Glutamatergic neuron (in vitro differentiated cells): ENCODE data around the gene CHN2. TPM values are rescaled to one million over a fixed set of nuclear protein-coding genes. Genes with fewer than 3 reads are reported as not detected.

ENCODE experiments used
- DNase-seq: peaks from one replicate; pipeline ENCODE4 v3.0.0; 2022
- H3K27ac Mint-ChIP-seq: one replicate; pipeline ENCODE4 v1.8.0; 2020; ENCODE audit warnings: mild to moderate bottlenecking, mixed read lengths, inconsistent platforms; ENCODE audit not compliant: unreplicated experiment
- H3K27me3 Mint-ChIP-seq: one replicate; pipeline ENCODE4 v1.8.0; 2020; ENCODE audit warnings: mild to moderate bottlenecking, moderate library complexity, mixed read lengths, inconsistent platforms; ENCODE audit not compliant: unreplicated experiment
- H3K36me3 Mint-ChIP-seq: one replicate; pipeline ENCODE4 v1.8.0; 2020; ENCODE audit warnings: mild to moderate bottlenecking, mixed read lengths, inconsistent platforms; ENCODE audit not compliant: unreplicated experiment
- H3K4me1 Mint-ChIP-seq: one replicate; pipeline ENCODE4 v1.8.0; 2020; ENCODE audit warnings: mild to moderate bottlenecking, low read depth, mixed read lengths, inconsistent platforms; ENCODE audit not compliant: unreplicated experiment
- H3K4me3 Mint-ChIP-seq: one replicate; pipeline ENCODE4 v1.8.0; 2020; ENCODE audit warnings: mild to moderate bottlenecking, mixed read lengths, inconsistent platforms; ENCODE audit not compliant: unreplicated experiment
- H3K9me3 Mint-ChIP-seq: one replicate; pipeline ENCODE4 v1.8.0; 2020; ENCODE audit warnings: mild to moderate bottlenecking, moderate library complexity, mixed read lengths, inconsistent platforms; ENCODE audit not compliant: unreplicated experiment
- long read RNA-seq: library from polyadenylated mRNA; unstranded; transcript quantifications from one replicate; pipeline ENCODE4 v2.0.0, GENCODE V29; 2020; ENCODE audit not compliant: unreplicated experiment
- total RNA-seq: library from RNA; stranded (reverse); fragmentation: NEBNext Ultra II Directional; extraction: Animal tissue kit (Norgen Biotek cat#: 25700); gene quantifications from one replicate; pipeline ENCODE4 v1.2.1, GENCODE V29; 2021; ENCODE audit not compliant: unreplicated experiment
- TF ChIP-seq, protein P1 (sequence below): fragments of 200-600 bp; sonication (generic); IDR thresholded peaks from one replicate; pipeline ENCODE4 v1.5.0; 2021; ENCODE audit not compliant: partially characterized antibody, unreplicated experiment

Gene CHN2
- 63.2 TPM for total RNA-seq
- long read RNA-seq, transcript CHN2-201 (13 exons, 3,530 nt), result major isoform, 10 of 31 reads
- long read RNA-seq, transcript CHN2-208 (7 exons, 2,991 nt), result minor isoform, 6 of 31 reads
- long read RNA-seq, partial matches to known transcripts, result 5 of 31 reads
- long read RNA-seq, other reads (novel, unspliced or antisense), result 8 of 31 reads

DNA sequence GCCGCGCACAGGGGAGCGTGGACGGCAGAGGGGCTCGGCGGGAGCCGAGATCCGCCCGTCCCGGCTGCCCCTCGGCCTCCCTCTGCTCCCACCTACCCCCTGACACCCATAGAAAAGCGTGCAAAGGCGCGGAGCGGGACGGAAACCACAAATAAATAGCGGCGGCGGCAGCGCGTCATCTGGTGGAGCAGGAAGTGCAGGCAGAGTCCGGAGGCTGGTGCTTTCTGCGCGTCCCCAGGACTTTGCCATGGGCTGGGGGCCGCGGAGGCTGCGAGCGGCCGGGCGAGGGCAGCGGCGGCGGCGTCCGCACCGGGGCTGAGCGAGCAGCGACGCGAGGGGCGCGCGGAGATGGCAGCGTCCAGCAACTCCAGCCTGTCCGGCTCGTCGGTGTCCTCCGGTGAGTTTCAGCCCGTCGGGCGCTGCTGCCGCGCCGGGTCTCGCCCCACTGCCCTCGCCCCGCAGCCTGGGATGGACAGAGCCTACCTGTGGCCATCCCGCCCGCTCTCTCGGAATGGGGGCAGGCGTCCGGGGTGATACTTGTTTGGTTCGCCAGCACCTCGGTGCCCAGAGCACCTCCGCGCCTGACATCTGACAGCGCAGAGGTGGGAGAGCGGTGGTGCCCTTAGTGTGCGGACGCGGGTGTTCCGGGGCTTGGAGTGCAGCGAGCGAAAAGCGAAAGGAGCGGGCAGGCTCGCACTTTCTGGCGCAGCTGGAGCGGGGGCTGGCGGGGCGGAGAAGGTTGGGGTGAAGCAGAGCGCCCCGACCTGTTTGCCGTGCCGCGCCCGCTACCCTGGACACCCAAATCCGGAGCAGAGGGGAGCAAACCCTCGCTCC is at the start of gene CHN2:
TSS of gene CHN2 (plus strand) at position 182 of the 834 bp plus-strand sequence.
- DNase-seq, result peak; percentile 78
- peaks cover 18% of the 10 kb centered on the region for H3K27me3 Mint-ChIP-seq
- peaks cover 15% of the 10 kb centered on the region for H3K9me3 Mint-ChIP-seq
- H3K4me3 Mint-ChIP-seq, result peak within 1 kb of the TSS; percentile 98
- no peaks in the 10 kb centered on the region for H3K36me3 Mint-ChIP-seq
- H3K27ac Mint-ChIP-seq, result peak within 1 kb of the TSS; percentile 98
- TF ChIP-seq, protein P1, sequence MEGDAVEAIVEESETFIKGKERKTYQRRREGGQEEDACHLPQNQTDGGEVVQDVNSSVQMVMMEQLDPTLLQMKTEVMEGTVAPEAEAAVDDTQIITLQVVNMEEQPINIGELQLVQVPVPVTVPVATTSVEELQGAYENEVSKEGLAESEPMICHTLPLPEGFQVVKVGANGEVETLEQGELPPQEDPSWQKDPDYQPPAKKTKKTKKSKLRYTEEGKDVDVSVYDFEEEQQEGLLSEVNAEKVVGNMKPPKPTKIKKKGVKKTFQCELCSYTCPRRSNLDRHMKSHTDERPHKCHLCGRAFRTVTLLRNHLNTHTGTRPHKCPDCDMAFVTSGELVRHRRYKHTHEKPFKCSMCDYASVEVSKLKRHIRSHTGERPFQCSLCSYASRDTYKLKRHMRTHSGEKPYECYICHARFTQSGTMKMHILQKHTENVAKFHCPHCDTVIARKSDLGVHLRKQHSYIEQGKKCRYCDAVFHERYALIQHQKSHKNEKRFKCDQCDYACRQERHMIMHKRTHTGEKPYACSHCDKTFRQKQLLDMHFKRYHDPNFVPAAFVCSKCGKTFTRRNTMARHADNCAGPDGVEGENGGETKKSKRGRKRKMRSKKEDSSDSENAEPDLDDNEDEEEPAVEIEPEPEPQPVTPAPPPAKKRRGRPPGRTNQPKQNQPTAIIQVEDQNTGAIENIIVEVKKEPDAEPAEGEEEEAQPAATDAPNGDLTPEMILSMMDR, result no peak
- H3K4me1 Mint-ChIP-seq, result peaks cover 47% of the 10 kb centered on the region

GRCh38 chr7:29145553-29146056 is 49.0 kb upstream of the CHN2 start:
- Mint-ChIP-seq H3K4me1 (peaks cover 2% of the 10 kb centered on the region), H3K27ac (no peak overlapping the region), H3K36me3 (no peaks in the 10 kb centered on the region), H3K4me3 (peak overlapping the region; percentile 97), H3K27me3 (no peaks in the 10 kb centered on the region), H3K9me3 (no peaks in the 10 kb centered on the region)
- TF ChIP-seq, protein P1, result no peak
- DNase-seq, result no peak

DNA sequence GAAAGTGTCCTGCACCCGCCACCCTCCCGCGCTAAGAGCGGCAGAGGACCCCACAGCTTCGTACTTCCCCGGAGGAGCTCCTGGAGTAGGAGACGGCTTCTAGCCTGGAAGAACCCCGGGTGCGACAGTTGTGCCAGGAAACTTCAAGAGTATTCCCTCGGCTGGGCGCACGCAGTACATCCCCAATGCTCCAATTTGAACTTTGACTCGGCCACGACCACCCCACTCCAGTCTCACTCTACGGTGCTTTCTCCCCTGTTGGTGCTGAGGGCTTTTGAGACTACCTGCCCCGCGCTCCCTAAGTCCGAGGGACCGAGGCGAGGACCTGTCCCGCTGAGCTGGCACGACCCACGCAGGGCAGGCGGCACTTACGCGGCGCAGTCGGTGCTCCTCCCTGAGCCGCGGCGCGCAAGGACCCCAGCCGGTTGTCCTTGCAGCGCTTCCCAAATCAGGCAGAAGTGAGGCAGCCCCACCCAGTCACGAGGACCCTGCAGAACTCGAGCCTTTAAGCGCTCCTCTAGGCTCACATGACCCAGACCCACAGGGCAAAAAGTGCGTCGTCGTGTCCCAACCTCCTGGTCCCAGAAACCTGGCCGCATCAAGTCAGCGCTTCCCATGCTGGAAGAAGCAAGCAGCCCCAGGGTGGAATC is 48.4 kb upstream of the CHN2 start, which contains the start of gene CPVL:
TSS of gene CPVL (minus strand) at position 481 of the 650 bp plus-strand sequence. CDS start 25,476 bp downstream, outside the sequence.
- no peaks in the 10 kb centered on the region for H3K9me3 Mint-ChIP-seq
- H3K4me3 Mint-ChIP-seq, result peak within 1 kb of the TSS; percentile 97
- DNase-seq, result peak; percentile 69
- no peaks in the 10 kb centered on the region for H3K36me3 Mint-ChIP-seq
- TF ChIP-seq, protein P1, result no peak
- no peak within 1 kb of the TSS for H3K27ac Mint-ChIP-seq
- peaks cover 2% of the 10 kb centered on the region for H3K4me1 Mint-ChIP-seq
- H3K27me3 Mint-ChIP-seq, result no peaks in the 10 kb centered on the region

DNA sequence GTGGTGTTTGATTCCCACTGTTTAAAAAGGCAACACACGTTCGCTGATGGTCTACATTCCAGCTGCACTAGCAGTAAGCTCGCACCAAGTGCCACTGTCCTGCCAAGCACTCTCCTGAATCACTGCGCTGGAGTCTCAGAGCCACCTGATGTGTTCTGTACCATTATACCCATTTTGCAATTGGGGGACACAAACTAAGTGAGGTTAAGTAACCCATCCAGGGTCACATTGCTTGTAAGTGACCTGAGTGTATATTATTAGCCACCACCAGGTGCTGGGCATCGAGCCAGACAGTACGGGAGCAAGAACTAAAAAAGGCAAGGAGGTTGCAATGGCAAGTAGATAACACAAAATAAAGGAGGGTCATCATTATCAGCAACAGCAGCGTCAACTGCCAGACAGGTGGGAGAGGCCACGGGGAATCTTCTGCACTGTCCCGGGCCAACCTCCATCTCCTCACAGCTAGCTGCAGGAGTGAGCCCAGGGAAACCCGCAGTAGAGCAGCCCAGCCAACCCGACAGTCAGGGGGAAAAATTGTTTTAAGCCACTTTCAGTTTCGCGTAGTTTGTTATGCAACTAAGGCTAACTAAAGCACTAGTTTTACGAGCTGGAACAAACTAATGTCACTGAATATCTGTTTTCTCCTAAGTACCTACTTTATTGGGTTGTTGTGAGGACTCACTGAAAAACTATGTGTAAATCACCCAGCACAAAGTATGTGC is 47.5 kb upstream of the CHN2 start:
- no peak overlapping the region for H3K27ac Mint-ChIP-seq
- no peaks in the 10 kb centered on the region for H3K9me3 Mint-ChIP-seq
- H3K4me1 Mint-ChIP-seq, result peaks cover 2% of the 10 kb centered on the region
- H3K4me3 Mint-ChIP-seq, result peak overlapping the region; percentile 97
- H3K36me3 Mint-ChIP-seq, result no peaks in the 10 kb centered on the region
- DNase-seq, result no peak
- no peaks in the 10 kb centered on the region for H3K27me3 Mint-ChIP-seq
- TF ChIP-seq, protein P1, result peak; percentile 16
